Upper lobe of right lung (tissue), 1 donor: ENCODE results near the gene PSENEN. TPM values are rescaled to one million over a fixed set of nuclear protein-coding genes. Genes with fewer than 3 reads are reported as not detected.
A peak's percentile ranks its signal among the peaks of the same experiment; 100 is the strongest.

Experiments
- ATAC-seq: fragments of 200-7000 bp; cut with Tn5 transposase; one replicate; pipeline ENCODE4 v1.9.1; 2020; ENCODE audit warnings: mild to moderate bottlenecking, moderate library complexity
- DNase-seq: peaks from one replicate; pipeline ENCODE4 v3.0.0-alpha.2; 2020
- H3K27ac ChIP-seq: fragments of 200-600 bp; one replicate; pipeline ENCODE4 v1.8.0; 2022
- H3K27me3 ChIP-seq: fragments of 200-600 bp; one replicate; pipeline ENCODE4 v1.8.0; 2022; ENCODE audit warnings: mild to moderate bottlenecking
- H3K36me3 ChIP-seq: fragments of 200-600 bp; one replicate; pipeline ENCODE4 v1.8.0; 2022
- H3K4me1 ChIP-seq: fragments of 200-600 bp; one replicate; pipeline ENCODE4 v1.8.0; 2022
- H3K4me3 ChIP-seq: fragments of 200-600 bp; one replicate; pipeline ENCODE4 v1.8.0; 2022; ENCODE audit warnings: mild to moderate bottlenecking
- H3K9me3 ChIP-seq: fragments of 200-600 bp; one replicate; pipeline ENCODE4 v1.8.0; 2022
- CTCF ChIP-seq: fragments of 200-600 bp; IDR thresholded peaks from one replicate; pipeline ENCODE4 v1.8.0; 2022; ENCODE audit warnings: antibody characterized with exemption
- intact Hi-C: fragments of 100-400 bp; cut with DNase I; formaldehyde crosslinking; loops from one replicate; pipeline ENCODE4 v1.11.0; 2022
- total RNA-seq: library from RNA; stranded (reverse); fragmentation: NEBNext Ultra II Directional; extraction: Animal tissue kit (Norgen Biotek cat#: 25700); gene quantifications from one replicate; pipeline ENCODE4 v1.2.1, GENCODE V29; 2021
- donor health status: DM: no; HTN: yes; CAD: no; lungs with severe emphysema.

Gene PSENEN
- total RNA-seq, 1 donor from 2014 or later, result 51.0 TPM

GRCh38 chr19:35734273-35734672 is 11.2 kb upstream of the PSENEN start:
- ATAC-seq, result no peak
- Histone ChIP-seq H3K9me3 (no peaks in the 10 kb centered on the region), H3K36me3 (peaks cover 83% of the 10 kb centered on the region), H3K4me1 (peaks cover under 1% of the 10 kb centered on the region), H3K27ac (no peak overlapping the region), H3K27me3 (no peaks in the 10 kb centered on the region), H3K4me3 (no peak overlapping the region)
- DNase-seq, result no peak
- no peak for TF ChIP-seq CTCF
- intact Hi-C loops, result no loop called here

DNA sequence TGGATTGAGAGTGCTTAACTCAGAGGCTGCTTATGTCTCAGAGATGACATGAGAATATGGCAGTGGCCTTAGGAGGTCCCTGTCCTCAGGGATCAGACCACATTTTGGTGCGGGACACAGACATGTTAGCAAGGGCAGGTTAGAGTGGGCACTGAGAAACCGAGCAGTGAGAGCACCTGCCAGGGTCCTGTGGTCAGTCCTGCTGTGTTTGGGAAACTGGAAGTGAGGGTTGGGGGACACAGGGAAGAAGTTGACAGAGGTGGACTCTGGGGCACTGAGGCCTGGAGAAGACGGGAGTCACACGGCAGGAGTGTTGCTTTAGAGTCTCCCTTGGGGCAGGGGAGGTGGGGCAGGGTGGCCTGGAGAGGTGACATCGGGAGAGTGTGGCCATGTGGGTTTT is 10.6 kb upstream of the PSENEN start:
- DNase-seq (no peak), ATAC-seq (no peak)
- Histone ChIP-seq H3K27me3 (no peaks in the 10 kb centered on the region), H3K4me3 (no peak overlapping the region), H3K27ac (no peak overlapping the region), H3K9me3 (no peaks in the 10 kb centered on the region), H3K4me1 (peaks cover 7% of the 10 kb centered on the region), H3K36me3 (peaks cover 78% of the 10 kb centered on the region)
- TF ChIP-seq CTCF, result no peak
- intact Hi-C loops, result no loop called here

DNA sequence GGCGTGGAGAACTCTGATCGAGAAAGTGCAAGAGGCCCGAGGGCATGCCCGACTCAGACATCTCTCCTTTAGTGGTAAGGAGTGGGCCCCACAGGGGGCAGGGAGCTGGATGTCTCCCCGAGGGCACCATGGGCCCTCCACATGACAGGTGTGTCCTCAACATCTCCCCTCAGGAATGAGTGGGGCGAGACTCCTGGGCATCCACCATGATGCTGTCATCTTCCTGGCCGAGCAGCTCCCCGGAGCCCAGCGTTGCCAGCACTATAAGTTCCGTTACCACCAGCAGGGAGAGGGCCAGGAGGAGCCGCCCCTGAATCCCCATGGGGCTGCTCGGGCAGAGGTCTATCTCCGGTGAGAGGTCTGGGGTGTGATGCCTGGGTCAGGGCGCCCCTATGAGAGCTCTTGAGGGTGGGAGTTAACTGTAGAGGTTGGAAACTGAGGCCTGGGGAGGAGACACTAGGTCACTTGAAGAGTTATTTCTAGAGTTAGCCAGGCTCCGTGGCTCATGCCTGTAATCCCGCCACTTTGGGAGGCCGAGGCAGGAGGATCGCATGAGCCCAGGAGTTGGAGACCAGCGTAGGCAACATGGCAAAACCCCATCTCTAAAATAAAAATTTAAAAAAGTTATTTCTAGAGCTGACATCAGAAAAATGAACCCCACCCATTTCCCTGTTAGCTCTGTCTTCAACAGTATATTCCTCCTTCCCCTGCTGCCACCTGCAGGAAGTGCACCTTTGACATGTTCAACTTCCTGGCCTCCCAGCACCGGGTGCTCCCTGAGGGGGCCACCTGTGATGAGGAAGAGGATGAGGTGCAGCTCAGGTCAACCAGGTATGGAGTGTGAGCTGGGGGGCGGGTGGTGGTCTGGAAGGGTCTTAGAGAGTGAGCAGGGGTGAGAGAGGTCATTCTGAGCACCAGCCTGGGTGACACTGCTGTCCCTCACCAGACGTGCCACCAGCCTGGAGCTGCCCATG is 8.3 kb upstream of the PSENEN start:
- intact Hi-C loops, result no loop called here
- H3K36me3 ChIP-seq, result peaks cover 55% of the 10 kb centered on the region

DNA sequence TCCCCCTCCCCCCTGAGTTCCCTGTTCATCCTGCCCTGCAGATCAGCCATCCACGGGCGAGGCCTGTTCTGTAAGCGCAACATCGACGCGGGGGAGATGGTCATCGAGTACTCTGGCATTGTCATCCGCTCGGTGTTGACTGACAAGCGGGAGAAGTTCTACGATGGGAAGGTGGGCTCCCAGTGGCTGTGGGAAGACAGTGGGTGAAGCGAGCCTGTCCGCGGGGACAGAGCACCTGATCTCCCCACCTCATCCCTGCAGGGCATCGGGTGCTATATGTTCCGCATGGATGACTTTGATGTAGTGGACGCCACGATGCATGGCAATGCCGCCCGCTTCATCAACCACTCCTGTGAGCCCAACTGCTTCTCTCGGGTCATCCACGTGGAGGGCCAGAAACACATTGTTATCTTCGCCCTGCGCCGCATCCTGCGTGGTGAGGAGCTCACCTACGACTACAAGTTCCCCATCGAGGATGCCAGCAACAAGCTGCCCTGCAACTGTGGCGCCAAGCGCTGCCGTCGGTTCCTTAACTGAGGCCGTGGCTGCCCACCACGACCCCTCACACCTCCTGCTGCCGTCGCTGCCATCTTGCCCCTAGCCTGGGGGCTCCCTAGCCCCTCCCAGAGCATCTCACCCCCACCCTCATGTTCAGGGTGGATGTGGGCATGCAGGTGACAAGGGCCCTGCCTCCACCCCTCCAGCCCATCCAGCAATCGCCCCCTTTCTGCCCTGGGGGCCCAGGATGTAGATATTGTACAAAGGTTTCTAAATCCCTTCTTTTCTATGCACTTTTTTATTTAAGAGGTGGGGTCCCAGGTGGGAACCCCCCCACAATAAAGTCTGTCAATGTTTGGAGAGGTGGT is 7.2 kb upstream of the PSENEN start:
- DNase-seq (no peak), ATAC-seq (no peak)
- Histone ChIP-seq H3K4me1 (peaks cover 17% of the 10 kb centered on the region), H3K4me3 (no peak overlapping the region), H3K9me3 (no peaks in the 10 kb centered on the region), H3K27me3 (no peaks in the 10 kb centered on the region), H3K36me3 (peaks cover 47% of the 10 kb centered on the region), H3K27ac (peak overlapping the region; percentile 30)
- intact Hi-C loops, result no loop called here
- no peak for TF ChIP-seq CTCF

More for the DNA sequence above, 8.3 kb upstream of the PSENEN start:
- Histone ChIP-seq H3K9me3 (no peaks in the 10 kb centered on the region), H3K27ac (no peak overlapping the region), H3K4me1 (peaks cover 14% of the 10 kb centered on the region), H3K4me3 (no peak overlapping the region), H3K27me3 (no peaks in the 10 kb centered on the region)
- ATAC-seq (no peak), DNase-seq (no peak)
- no peak for TF ChIP-seq CTCF

DNA sequence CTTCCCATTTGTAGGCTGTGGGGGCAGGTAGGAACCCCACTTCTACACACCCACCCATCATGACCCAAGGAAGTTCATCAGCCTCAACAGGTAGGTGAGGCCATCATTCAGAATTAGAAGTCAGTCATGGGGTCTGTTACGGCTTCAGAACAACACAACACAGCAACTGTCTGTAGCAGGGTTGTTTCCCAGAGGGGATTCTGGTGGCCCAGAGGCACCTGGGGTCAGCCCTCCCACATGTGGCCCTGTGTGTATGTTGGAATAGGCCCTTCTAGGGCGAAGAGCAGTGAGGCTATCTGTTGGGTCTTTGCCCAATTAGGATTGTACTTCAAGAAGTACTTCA is 6.6 kb upstream of the PSENEN start:
- H3K4me1 ChIP-seq, result peaks cover 17% of the 10 kb centered on the region
- ATAC-seq (no peak), DNase-seq (no peak)
- peaks cover 45% of the 10 kb centered on the region for H3K36me3 ChIP-seq
- H3K9me3 ChIP-seq, result no peaks in the 10 kb centered on the region
- intact Hi-C loops, result no loop called here
- no peak overlapping the region for H3K4me3 ChIP-seq
- H3K27me3 ChIP-seq, result no peaks in the 10 kb centered on the region
- H3K27ac ChIP-seq, result peak overlapping the region; percentile 30
- no peak for TF ChIP-seq CTCF
